SU-DHL-6 (cell line): Measurements from ENCODE around the gene SLC24A3.

Experiments
- H2AFZ ChIP-seq: fragments of 200-600 bp; sonication (generic); 2 replicates; pipeline ENCODE4 v1.6.1; 2014; ENCODE audit warnings: low read depth, mild to moderate bottlenecking, moderate library complexity, mixed read lengths, antibody characterized with exemption, low read length; ENCODE audit not compliant: severe bottlenecking
- H3F3A ChIP-seq: fragments of 200-600 bp; shearing (Covaris generic); 2 replicates; pipeline ENCODE4 v1.6.0; 2016; ENCODE audit warnings: antibody characterized with exemption, mild to moderate bottlenecking; ENCODE audit not compliant: insufficient read depth
- H3K27ac ChIP-seq: fragments of 200-600 bp; sonication (generic); 2 replicates; pipeline ENCODE4 v1.5.1; 2016; ENCODE audit warnings: low read depth, mild to moderate bottlenecking, low read length, moderate library complexity, mixed read lengths
- H3K27me3 ChIP-seq: fragments of 200-600 bp; sonication (generic), shearing (Covaris generic); 2 replicates; pipeline ENCODE4 v1.6.0; 2014; ENCODE audit warnings: mild to moderate bottlenecking, low read length
- H3K36me3 ChIP-seq: fragments of 200-600 bp; sonication (generic); 2 replicates; pipeline ENCODE4 v1.6.1; 2014; ENCODE audit warnings: mild to moderate bottlenecking, low read length, mixed read lengths
- H3K4me2 ChIP-seq: fragments of 300-600, 200-600 bp; shearing (Covaris generic), sonication (generic); 2 replicates; pipeline ENCODE4 v1.6.0; 2014; ENCODE audit warnings: low read length, low read depth, mild to moderate bottlenecking; ENCODE audit not compliant: poor library complexity, severe bottlenecking
- H3K4me3 ChIP-seq: fragments of 200-600 bp; sonication (generic); 2 replicates; pipeline ENCODE4 v1.5.1; 2014; ENCODE audit warnings: antibody characterized with exemption, low read length, mild to moderate bottlenecking, mixed read lengths; ENCODE audit not compliant: insufficient read depth, poor library complexity, severe bottlenecking
- H3K79me2 ChIP-seq: fragments of 200-600 bp; sonication (generic); 2 replicates; pipeline ENCODE4 v1.6.1; 2014; ENCODE audit warnings: mild to moderate bottlenecking, low read length, moderate library complexity; ENCODE audit not compliant: insufficient read depth
- H3K9ac ChIP-seq: fragments of 200-600 bp; sonication (generic); 2 replicates; pipeline ENCODE4 v1.7.0; 2014; ENCODE audit warnings: mild to moderate bottlenecking, low read length
- H3K9me2 ChIP-seq: fragments of 200-600 bp; sonication (generic); replicated peaks from 2 replicates; pipeline ENCODE4 v1.6.1; 2014; ENCODE audit warnings: low read length; ENCODE audit not compliant: insufficient read depth
- H3K9me3 ChIP-seq: fragments of 200-600 bp; sonication (generic); 2 replicates; pipeline ENCODE4 v1.6.1; 2014; ENCODE audit warnings: low read length, mixed read lengths; ENCODE audit not compliant: insufficient read depth
- H4K20me1 ChIP-seq: fragments of 200-600 bp; sonication (generic); 2 replicates; pipeline ENCODE4 v1.6.1; 2014; ENCODE audit warnings: low read depth, mild to moderate bottlenecking, antibody characterized with exemption, low read length, moderate library complexity, mixed read lengths
- EZH2phosphoT487 ChIP-seq: fragments of 200-600 bp; sonication (generic), shearing (Covaris generic); conservative IDR thresholded peaks from 2 replicates; pipeline ENCODE4 v1.6.1; 2018; ENCODE audit warnings: mild to moderate bottlenecking, antibody characterized with exemption, low read length, moderate library complexity, mixed read lengths
- TF ChIP-seq, protein P1 (sequence below): fragments of 200-600 bp; sonication (generic); IDR thresholded peaks from one replicate; pipeline ENCODE4 v1.5.1; 2017; ENCODE audit warnings: antibody characterized with exemption, mild to moderate bottlenecking, low read length, moderate library complexity; ENCODE audit not compliant: insufficient read depth, poor library complexity, severe bottlenecking

The SLC24A3 gene

DNA sequence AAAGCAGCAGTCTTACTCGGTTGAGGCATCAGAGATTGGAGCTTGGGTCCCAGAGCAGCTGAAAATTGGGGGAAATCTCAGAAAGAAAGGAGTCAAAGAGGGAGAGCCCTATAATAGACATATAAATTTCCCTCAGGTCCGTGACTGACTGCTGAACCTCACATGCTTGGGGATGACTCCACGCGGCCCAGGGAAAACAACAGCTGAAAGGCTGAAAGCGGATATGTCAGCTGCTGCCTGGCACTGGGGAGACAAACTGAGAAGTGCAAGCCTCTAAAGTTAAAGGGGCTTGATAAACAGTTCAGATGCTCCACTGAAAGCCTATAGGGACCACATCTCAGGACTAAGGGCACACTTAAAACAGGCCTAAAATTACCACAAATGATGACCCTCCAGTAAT, 289.7 kb downstream of the SLC24A3 start:
- Histone ChIP-seq H3K4me3 (no peak overlapping the region), H2AFZ (no peak overlapping the region), H3K9me3 (no peaks in the 10 kb centered on the region), H3K9ac (no peak overlapping the region), H4K20me1 (no peaks in the 10 kb centered on the region), H3K36me3 (no peaks in the 10 kb centered on the region), H3F3A (no peaks in the 10 kb centered on the region), H3K79me2 (no peaks in the 10 kb centered on the region), H3K27me3 (no peaks in the 10 kb centered on the region), H3K27ac (no peak overlapping the region), H3K9me2 (no peaks in the 10 kb centered on the region), H3K4me2 (no peak overlapping the region)
- no peak for TF ChIP-seq EZH2phosphoT487
- TF ChIP-seq, protein P1, sequence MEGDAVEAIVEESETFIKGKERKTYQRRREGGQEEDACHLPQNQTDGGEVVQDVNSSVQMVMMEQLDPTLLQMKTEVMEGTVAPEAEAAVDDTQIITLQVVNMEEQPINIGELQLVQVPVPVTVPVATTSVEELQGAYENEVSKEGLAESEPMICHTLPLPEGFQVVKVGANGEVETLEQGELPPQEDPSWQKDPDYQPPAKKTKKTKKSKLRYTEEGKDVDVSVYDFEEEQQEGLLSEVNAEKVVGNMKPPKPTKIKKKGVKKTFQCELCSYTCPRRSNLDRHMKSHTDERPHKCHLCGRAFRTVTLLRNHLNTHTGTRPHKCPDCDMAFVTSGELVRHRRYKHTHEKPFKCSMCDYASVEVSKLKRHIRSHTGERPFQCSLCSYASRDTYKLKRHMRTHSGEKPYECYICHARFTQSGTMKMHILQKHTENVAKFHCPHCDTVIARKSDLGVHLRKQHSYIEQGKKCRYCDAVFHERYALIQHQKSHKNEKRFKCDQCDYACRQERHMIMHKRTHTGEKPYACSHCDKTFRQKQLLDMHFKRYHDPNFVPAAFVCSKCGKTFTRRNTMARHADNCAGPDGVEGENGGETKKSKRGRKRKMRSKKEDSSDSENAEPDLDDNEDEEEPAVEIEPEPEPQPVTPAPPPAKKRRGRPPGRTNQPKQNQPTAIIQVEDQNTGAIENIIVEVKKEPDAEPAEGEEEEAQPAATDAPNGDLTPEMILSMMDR, result no peak

DNA sequence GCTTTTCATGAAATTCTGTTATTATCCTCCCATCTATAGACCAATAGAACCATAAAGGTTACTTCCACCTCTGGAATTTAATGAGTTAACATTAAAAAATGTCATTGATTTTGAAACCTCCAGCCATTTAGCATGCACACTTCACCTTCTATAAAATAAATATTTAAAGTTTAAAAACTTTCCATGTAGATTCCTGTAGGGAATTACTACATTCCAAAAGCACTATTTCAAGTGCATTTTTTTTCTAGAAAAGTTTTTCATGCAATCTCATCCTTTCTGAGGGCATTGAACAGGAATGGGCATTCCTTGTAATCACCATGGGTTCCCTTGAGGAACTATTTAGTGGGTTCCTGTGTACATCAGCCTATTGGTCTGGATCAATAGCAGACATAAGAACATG, 291.8 kb downstream of the SLC24A3 start:
- H3K9me3 ChIP-seq, result no peaks in the 10 kb centered on the region
- no peak overlapping the region for H3K4me2 ChIP-seq
- H3K27ac ChIP-seq, result no peak overlapping the region
- no peak overlapping the region for H3K4me3 ChIP-seq
- no peaks in the 10 kb centered on the region for H3K79me2 ChIP-seq
- H3F3A ChIP-seq, result no peaks in the 10 kb centered on the region
- H4K20me1 ChIP-seq, result no peaks in the 10 kb centered on the region
- no peaks in the 10 kb centered on the region for H3K9me2 ChIP-seq
- no peaks in the 10 kb centered on the region for H3K27me3 ChIP-seq
- H3K36me3 ChIP-seq, result no peaks in the 10 kb centered on the region
- H2AFZ ChIP-seq, result no peak overlapping the region
- H3K9ac ChIP-seq, result no peak overlapping the region
- TF ChIP-seq, protein P1, result no peak
- TF ChIP-seq EZH2phosphoT487, result no peak

DNA sequence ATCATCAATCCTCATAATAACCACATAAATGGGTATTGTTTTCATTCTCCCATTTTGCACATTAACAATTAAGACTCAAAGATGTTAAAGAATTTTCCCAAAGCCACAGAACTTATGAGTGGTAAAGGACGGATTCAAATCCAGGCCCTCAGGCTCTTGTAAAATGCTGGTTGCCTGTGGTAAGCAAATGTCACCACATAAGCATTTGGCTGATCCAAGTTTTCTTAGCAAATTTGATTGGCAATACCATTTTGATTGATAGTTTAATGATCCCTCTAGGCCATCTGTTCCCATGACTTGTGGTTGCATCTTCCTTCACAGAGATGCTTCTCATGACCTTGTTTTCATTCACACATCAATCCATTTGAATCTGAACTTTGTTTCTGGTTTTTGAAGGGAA, 293.6 kb downstream of the SLC24A3 start:
- H3K79me2 ChIP-seq, result no peaks in the 10 kb centered on the region
- no peak overlapping the region for H3K4me2 ChIP-seq
- no peaks in the 10 kb centered on the region for H4K20me1 ChIP-seq
- H3K36me3 ChIP-seq, result no peaks in the 10 kb centered on the region
- TF ChIP-seq, protein P1, result no peak
- no peak for TF ChIP-seq EZH2phosphoT487
- no peak overlapping the region for H2AFZ ChIP-seq
- no peak overlapping the region for H3K27ac ChIP-seq
- H3K4me3 ChIP-seq, result no peak overlapping the region
- H3K27me3 ChIP-seq, result no peaks in the 10 kb centered on the region
- H3K9ac ChIP-seq, result no peak overlapping the region
- H3F3A ChIP-seq, result no peaks in the 10 kb centered on the region
- no peaks in the 10 kb centered on the region for H3K9me3 ChIP-seq
- no peaks in the 10 kb centered on the region for H3K9me2 ChIP-seq
